Fibroblast of skin of scalp (primary cell): ENCODE data around the gene DVL1.

Source experiments
- DNase-seq: peaks from one replicate; pipeline ENCODE4 v3.0.0-alpha.2; 2013

DVL1 gene

DNA sequence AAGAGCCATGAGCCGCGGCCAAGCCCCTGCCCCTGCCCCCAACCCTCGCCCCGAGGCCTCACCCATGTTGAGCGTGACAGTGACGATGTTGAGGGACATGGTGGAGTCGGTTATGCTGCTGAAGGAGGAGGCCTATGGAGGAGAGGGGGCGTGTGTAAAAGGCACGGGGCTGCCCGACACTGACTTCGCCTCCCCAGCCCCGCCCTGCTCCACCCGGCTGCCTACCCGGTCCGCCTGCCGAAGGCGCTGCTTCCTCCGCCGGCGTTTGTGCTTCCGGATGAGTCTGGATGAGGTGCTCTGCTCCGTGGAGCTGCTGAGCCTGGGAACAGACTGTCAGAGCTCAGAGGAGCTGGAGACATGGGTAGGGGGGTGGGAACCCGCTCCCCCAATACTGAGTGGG lies 9.0 kb downstream of the DVL1 start:
- no peak for DNase-seq

DNA sequence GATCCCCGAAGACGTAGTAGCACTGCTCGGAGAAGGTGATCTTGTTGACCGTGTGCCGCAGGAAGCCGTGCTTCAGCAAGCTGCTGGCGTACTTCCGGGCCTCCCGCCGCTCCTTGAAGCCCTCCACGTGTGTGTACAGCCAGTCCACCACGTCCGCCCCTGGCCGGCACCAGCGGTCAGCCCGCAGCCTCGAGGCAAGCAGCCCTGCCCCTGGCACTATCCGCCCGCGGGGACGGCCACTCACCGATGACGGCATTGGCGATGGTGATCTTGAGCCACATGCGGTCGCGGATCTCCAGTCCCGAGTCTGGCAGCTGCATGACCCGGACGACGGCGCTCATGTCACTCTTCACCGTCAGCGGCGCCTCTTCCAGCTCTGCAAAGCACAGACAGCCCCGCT lies 10.9 kb downstream of the DVL1 start:
- DNase-seq = no peak

DNA sequence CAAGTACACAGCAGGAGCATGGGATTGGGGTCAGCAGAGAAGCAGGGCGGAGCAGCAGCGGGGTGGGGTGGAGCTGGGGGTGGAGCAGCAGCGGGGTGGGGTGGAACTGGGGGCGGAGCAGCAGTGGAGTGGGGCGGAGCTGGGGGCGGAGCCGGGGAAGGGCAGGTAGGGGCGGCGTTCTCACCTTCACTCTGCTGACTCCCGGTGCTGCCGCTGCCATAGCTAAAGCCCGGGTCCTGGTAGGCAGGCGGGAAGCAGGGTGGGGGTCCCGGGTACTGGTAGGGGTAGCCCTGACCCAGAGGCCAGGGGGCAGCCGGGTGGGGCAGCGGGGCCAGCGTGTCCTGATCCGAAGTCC lies 11.4 kb downstream of the DVL1 start:
- no peak for DNase-seq

DNA sequence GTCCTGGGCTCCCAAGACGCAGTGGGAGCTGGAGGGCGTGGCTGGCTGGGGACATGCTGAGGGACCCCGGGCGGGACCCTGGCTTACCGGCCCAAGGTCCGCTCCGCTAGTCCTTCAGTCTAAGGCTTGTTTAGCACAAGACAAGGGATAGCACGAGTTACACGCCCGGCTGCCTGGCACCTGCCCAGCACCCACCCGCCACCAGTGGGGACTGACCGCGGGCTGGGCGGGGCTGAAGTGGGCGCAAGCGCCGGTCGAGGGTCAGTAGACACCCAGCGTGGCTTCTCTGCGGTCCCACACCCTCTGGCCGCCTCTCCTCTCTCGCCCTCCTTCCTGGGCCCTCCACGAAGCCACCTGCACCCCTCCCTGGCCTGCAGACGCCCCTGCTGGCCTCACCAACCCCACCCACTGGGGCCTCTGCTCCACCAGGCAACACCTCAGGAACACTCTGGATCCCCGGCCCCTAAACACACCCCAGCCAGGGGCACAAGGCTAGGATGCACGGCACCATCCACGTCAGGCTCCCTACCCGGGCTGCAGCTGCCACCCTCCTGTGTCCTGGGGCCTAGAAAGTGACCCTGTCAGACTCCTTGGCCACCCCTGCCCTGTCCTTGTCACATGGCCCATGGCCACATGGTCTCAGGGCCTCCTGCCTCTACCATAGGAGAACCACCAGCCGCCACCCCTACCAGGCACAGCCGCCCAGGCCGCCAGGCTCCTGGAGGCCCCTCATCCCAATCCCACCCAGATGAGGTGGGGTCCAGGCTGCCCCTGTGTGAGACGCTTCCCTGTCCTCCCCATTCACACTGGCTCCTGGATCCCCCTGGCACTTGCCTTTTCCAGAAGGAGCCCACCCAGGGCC lies 12.1 kb downstream of the DVL1 start:
- no peak for DNase-seq

DNA sequence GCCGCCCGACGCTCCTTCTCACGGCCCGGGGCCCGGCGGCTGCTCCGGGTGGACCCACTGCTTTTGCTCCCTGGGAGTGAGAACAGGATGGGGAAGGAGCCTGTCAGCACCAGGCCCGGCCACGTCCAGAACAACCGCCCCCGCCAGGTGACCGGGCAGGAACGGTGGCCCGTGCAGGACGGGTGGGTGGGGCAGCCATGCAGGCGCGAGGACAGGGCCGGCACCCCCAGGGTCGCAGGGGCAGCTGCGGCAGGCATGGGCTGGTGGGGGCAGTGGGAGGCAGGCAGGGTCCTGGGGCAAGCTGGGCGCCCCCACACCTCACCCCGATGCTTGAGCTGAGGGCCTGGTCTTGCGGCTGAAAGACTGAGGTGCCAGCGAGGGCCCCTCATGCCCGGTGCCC lies 12.8 kb downstream of the DVL1 start:
- no peak for DNase-seq

DNA sequence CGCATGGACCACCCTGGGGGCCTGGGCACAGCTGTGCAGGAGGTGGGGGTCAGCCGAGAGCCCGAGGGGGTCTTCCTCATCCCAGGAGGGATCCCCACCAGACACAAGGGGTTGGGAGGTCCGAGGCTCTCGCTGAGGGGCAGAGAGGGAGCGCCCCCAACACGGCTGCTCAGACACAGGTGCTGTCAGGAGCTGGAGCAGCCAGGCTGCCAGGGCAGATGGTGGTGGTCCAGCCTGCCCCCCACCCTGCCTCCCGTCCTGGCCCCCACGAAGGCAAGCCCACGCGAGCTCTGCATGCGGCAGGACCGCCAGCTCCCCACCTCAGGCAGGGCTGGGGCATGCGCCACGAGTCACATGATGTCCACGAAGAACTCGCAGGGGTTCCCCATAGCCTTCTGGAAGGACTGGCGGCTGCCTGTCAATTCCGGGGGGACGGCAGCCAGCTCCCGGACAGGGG lies 13.4 kb downstream of the DVL1 start:
- no peak for DNase-seq

DNA sequence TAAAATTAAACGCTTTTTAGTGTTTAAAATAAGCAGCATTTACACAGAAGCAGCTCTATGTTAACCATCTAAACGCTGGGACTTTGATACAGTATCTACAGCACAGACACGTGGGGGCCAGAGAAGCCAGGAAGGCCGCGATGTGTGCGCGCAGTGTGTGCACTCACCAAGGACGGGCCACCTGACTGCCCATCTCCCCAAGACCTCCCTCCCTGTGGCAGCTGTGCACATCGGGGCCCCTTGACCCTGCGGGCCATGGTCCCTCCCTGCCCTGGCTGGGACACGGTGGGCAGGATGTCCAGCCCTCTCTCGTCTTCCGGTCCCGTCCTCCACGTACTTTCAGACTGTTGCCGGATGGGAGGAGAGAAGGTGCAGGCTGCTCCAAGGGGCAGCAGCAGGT lies 13.9 kb downstream of the DVL1 start:
- DNase-seq = no peak

DNA sequence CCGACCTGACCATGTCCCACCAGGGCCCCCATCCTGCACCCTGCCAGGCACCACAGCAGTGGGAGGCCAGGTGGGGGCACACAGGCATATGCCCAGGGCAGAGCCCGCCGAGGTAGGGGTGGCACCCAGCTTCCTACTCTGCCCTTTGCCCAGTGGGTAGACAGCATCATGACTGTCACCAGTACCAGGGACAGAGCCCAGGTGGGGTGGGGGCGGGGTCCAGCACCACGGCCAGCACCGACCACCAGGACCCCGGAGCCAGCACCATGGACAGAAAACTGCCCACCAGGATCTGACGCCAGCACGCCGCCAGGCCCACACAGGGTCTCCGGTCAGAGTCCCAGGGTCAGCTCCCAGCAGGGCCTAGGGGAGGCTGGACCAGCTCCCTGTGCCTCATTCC lies 14.4 kb downstream of the DVL1 start:
- DNase-seq = no peak

DNA sequence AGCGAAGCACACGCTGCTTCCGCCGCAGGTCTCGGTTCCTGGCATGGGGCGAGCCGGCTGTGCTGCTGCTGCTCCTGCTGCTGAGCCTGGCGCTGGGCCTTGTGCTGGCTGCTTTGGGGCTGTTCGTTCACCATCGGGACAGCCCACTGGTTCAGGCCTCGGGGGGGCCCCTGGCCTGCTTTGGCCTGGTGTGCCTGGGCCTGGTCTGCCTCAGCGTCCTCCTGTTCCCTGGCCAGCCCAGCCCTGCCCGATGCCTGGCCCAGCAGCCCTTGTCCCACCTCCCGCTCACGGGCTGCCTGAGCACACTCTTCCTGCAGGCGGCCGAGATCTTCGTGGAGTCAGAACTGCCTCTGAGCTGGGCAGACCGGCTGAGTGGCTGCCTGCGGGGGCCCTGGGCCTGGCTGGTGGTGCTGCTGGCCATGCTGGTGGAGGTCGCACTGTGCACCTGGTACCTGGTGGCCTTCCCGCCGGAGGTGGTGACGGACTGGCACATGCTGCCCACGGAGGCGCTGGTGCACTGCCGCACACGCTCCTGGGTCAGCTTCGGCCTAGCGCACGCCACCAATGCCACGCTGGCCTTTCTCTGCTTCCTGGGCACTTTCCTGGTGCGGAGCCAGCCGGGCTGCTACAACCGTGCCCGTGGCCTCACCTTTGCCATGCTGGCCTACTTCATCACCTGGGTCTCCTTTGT lies 15.5 kb downstream of the DVL1 start:
- no peak for DNase-seq

DNA sequence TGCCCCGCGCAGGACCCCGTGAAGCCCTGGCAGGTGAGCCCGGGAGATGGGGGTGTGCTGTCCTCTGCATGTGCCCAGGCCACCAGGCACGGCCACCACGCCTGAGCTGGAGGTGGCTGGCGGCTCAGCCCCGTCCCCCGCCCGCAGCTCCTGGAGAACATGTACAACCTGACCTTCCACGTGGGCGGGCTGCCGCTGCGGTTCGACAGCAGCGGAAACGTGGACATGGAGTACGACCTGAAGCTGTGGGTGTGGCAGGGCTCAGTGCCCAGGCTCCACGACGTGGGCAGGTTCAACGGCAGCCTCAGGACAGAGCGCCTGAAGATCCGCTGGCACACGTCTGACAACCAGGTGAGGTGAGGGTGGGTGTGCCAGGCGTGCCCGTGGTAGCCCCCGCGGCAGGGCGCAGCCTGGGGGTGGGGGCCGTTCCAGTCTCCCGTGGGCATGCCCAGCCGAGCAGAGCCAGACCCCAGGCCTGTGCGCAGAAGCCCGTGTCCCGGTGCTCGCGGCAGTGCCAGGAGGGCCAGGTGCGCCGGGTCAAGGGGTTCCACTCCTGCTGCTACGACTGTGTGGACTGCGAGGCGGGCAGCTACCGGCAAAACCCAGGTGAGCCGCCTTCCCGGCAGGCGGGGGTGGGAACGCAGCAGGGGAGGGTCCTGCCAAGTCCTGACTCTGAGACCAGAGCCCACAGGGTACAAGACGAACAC lies 16.3 kb downstream of the DVL1 start:
- no peak for DNase-seq

DNA sequence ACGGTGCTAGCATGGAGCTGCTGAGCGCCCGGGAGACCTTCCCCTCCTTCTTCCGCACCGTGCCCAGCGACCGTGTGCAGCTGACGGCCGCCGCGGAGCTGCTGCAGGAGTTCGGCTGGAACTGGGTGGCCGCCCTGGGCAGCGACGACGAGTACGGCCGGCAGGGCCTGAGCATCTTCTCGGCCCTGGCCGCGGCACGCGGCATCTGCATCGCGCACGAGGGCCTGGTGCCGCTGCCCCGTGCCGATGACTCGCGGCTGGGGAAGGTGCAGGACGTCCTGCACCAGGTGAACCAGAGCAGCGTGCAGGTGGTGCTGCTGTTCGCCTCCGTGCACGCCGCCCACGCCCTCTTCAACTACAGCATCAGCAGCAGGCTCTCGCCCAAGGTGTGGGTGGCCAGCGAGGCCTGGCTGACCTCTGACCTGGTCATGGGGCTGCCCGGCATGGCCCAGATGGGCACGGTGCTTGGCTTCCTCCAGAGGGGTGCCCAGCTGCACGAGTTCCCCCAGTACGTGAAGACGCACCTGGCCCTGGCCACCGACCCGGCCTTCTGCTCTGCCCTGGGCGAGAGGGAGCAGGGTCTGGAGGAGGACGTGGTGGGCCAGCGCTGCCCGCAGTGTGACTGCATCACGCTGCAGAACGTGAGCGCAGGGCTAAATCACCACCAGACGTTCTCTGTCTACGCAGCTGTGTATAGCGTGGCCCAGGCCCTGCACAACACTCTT lies 17.0 kb downstream of the DVL1 start:
- no peak for DNase-seq

DNA sequence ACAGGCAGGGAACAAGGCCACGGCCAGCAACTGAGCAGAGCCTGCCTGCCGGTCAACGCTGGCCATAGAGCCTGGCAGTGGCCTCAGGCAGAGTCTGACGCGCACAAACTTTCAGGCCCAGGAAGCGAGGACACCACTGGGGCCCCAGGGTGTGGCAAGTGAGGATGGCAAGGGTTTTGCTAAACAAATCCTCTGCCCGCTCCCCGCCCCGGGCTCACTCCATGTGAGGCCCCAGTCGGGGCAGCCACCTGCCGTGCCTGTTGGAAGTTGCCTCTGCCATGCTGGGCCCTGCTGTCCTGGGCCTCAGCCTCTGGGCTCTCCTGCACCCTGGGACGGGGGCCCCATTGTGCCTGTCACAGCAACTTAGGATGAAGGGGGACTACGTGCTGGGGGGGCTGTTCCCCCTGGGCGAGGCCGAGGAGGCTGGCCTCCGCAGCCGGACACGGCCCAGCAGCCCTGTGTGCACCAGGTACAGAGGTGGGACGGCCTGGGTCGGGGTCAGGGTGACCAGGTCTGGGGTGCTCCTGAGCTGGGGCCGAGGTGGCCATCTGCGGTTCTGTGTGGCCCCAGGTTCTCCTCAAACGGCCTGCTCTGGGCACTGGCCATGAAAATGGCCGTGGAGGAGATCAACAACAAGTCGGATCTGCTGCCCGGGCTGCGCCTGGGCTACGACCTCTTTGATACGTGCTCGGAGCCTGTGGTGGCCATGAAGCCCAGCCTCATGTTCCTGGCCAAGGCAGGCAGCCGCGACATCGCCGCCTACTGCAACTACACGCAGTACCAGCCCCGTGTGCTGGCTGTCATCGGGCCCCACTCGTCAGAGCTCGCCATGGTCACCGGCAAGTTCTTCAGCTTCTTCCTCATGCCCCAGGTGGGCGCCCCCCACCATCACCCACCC lies 17.9 kb downstream of the DVL1 start, which contains the start of gene TAS1R3:
Gene TAS1R3 (plus strand): TSS at position 213 of the 898 bp plus-strand sequence. CDS start 66 bp downstream, at position 279.
- no peak for DNase-seq

DNA sequence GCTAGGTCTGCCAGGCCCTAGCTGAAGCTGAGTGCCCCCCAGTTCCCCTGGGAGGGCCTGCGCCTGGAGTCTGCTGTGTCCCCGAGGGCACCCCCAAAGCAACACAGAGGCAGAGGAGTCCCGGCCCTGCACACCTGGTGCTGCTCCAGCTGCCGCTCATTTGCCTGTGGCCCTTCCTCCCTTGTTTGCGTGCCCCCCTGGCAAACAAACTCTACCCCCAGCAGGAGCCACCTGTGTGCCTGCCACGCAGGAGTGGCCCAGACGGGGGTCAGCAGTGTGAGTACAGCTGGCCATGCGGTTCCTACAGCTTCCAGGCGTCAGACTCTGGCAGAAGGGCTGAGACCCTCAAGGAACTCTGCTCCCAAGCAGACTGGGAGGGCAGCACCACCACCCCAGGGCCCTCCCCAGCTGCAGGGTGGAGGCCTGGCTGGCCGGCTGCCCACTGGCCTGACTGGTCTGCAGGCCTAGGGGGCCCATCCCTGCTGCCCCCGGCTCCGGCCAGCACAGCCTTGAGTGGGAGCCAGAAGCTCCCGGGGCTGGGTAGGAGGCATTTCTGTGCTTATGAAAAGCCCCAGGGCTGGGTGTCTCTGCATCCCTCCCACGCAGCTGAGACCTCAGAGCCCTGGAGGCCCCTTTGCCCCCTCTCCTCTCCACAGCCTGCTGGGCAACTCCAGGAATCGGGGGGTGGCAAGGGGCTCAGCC lies 18.7 kb downstream of the DVL1 start:
- no peak for DNase-seq

DNA sequence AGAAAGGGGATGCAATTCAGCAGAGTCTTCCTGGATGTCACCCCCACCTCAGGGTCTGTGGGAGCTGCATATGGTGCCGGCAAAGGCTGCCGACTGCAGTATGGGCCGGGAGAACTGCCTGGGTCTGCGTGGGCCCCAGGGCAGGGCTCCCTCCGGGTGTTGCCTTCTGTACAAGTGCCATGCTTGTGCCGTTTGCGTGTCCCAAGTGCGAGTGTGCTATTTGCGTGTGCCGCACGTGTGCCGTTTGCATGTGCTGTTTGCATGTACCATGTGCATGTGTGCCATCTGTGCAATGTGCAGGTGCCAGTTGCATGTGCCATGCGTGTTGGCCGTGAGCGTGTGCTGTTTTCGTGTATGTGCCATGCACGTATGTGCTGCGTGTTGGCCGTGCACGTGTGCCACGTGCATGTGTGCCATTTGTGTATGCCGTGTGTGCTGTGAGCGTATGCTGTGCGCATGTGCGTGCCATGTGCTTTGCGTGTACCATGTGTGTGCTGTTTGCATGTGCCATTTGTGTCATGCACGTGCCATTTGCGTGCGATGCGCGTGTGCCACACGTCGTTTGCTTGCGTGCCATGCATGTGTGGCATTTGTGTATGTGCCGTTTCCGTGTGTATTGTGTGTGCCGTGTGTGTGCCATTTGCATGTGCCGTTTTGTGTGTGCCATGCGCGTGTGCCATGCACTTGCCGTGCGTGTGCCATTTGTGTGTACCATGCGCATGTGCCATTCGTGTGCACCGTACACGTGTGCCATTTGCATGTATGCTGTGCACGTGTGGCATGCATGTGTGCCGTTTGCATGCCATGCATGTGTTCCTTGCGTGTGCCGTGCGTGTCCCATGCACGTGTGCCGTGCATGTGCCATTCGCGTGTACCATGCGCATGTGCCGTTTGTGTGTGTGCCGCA lies 19.7 kb downstream of the DVL1 start:
- DNase-seq = no peak

DNA sequence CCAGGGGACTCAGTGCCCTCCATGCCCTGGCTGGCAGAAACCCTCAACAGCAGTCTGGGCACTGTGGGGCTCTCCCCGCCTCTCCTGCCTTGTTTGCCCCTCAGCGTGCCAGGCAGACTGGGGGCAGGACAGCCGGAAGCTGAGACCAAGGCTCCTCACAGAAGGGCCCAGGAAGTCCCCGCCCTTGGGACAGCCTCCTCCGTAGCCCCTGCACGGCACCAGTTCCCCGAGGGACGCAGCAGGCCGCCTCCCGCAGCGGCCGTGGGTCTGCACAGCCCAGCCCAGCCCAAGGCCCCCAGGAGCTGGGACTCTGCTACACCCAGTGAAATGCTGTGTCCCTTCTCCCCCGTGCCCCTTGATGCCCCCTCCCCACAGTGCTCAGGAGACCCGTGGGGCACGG lies 21.0 kb downstream of the DVL1 start:
- DNase-seq = no peak

DNA sequence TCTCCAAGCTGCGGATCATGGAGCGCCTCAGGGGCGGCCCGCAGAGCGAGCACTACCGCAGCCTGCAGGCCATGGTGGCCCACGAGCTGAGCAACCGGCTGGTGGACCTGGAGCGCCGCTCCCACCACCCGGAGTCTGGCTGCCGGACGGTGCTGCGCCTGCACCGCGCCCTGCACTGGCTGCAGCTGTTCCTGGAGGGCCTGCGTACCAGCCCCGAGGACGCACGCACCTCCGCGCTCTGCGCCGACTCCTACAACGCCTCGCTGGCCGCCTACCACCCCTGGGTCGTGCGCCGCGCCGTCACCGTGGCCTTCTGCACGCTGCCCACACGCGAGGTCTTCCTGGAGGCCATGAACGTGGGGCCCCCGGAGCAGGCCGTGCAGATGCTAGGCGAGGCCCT lies 21.9 kb downstream of the DVL1 start:
- DNase-seq = no peak

DNA sequence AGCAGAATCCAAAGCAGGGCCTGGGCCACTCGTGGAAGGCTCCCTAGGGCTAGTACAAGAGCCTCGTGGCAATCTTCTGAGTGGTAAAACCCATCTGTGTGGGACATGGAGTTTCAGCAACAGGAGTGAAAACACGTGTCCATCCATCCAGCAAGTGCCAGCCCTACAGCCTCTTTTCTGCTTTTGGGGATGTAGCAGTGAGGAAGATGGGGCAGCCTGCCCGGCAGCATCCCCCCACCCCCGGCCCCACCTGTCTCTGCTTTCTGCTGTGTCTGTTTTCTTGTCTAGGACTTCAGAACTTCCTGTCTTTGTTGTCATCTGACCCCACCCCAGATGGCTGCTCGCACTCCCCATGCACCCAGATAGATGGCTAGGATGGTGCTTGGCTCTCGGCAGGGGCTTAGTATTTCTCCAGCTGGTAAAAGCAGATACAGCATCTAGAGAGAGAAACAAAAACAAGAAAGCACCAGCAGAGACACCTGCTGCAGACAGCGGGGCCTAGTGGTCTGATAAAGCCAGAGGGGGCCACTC lies 23.1 kb downstream of the DVL1 start:
- DNase-seq = no peak

DNA sequence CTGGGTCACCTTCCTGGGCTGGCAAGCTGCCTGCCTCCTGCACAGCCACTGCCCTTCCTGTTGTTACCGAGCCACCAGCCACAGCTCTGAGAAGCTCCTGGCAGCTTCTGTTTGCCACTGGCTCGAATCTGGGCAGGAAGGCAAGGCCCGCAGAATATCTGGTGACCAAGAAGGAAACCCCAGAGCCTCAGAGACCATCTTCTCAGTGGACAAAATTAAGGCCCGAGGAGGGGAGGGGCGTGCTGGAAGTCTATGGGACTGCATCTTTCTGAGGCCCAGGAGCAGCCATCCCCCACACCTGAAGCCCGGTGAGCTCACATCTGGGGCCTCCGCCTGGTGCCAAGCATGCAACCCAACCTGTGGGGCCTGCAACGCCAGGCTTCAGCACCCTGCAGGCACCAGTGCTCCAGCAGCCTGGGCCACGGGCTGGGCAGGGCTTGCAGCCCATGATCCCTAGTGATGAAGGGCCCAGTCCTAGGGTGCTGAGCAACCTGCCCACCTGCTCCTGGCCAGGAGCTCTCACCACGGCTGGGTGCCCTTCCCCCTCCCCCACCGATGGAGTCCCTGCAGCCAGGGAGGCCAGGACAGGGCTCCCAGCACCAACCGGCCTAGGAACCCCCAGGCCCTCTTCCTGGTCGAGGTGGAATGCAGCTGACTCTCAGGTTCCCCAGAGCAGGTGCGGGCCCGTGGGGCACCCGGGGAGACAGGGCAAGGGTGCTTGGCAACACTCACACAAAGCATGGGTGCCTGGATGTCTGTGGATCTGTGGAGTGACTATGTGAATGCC lies 23.7 kb downstream of the DVL1 start:
- DNase-seq = no peak
